Mucosa of descending colon (tissue), 3 donors: ENCODE data around the gene ARHGEF11. TPM values are rescaled to one million over a fixed set of nuclear protein-coding genes. Genes with fewer than 3 reads are reported as not detected.

Source experiments
- ATAC-seq: fragments of 200-7000 bp; cut with Tn5 transposase; one replicate; pipeline ENCODE4 v1.9.1; 2020; ENCODE audit warnings: mild to moderate bottlenecking, moderate library complexity
- DNase-seq, 3 donors: peaks; one replicate each; pipeline ENCODE4 v3.0.0-alpha.2; 2020
- H3K36me3 ChIP-seq: fragments of 200-600 bp; one replicate; pipeline ENCODE4 v1.8.0; 2021; ENCODE audit warnings: low read depth, mild to moderate bottlenecking
- H3K4me1 ChIP-seq: fragments of 200-600 bp; one replicate; pipeline ENCODE4 v1.8.0; 2021; ENCODE audit warnings: low read depth, mild to moderate bottlenecking
- H3K4me3 ChIP-seq: fragments of 200-600 bp; one replicate; pipeline ENCODE4 v1.8.0; 2021; ENCODE audit warnings: mild to moderate bottlenecking
- H3K9me3 ChIP-seq: fragments of 200-600 bp; one replicate; pipeline ENCODE4 v1.8.0; 2021; ENCODE audit warnings: mild to moderate bottlenecking
- intact Hi-C, 2 donors: fragments of 100-400 bp; cut with DNase I in 1 of 2; cut with micrococcal nuclease in 1 of 2; formaldehyde crosslinking; loops; one replicate each; pipeline versions ENCODE4 v1.11.0 to v1.11.1; 2022; cut with DNase I, micrococcal nuclease
- total RNA-seq, 3 donors: library from RNA; stranded (reverse); fragmentation: NEBNext Ultra II Directional in 2 of 3; extraction: Animal tissue kit (Norgen Biotek cat#: 25700) in 2 of 3; gene quantifications; one replicate each; pipeline versions ENCODE4 v1.2.1 to v1.2.4, GENCODE V29; 2021 to 2023
- TF ChIP-seq, protein P1 (sequence below): fragments of 200-600 bp; IDR thresholded peaks from one replicate; pipeline ENCODE4 v1.8.0; 2022; ENCODE audit warnings: antibody characterized with exemption, mild to moderate bottlenecking
- donor health status: DM: no; HTN: no; CAD: no; lungs with moderate emphysema.
- donor health status: DM: no; HTN: no; CAD: no.
- donor health status: DM: no; HTN: yes; CAD: no.

The ARHGEF11 gene
- total RNA-seq, 3 donors from 2014 or later = 47.7 to 75.1 (median 60.0) TPM

DNA sequence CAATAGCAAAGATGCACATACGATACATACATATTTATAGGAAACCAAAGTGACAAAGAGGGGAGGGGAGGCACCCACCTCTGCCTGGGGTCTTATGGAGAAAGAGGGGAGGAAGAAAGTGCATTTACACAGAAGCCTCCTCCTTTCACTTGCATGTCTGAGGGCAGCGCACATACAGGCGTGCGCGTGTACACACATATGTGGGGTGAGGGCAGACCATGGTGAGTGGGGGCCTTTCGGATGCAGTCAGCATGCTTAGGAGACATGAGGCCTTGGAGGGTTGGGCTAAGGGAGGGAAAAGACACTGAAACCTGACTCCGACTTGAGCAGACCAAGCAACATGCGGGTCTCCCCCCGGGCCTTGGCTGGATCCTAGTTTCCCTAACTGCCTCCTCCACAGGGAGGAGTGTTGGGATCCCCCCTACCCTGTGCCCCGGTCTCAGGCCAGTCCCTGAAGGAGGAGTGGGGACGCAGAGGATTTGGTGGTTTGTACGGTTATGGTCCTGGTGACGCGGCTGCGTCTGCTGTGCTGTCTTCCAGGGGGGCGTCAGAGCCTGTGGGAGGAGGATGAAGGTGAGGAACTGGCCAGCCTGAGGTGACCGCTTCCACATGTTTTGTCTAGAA is 109.9 kb downstream of the ARHGEF11 start:
- no peaks in the 10 kb centered on the region for H3K4me1 ChIP-seq
- DNase-seq (no peak), ATAC-seq (no peak)
- no peaks in the 10 kb centered on the region for H3K36me3 ChIP-seq
- intact Hi-C loops = no loop called here
- no peaks in the 10 kb centered on the region for H3K9me3 ChIP-seq
- TF ChIP-seq, protein P1, sequence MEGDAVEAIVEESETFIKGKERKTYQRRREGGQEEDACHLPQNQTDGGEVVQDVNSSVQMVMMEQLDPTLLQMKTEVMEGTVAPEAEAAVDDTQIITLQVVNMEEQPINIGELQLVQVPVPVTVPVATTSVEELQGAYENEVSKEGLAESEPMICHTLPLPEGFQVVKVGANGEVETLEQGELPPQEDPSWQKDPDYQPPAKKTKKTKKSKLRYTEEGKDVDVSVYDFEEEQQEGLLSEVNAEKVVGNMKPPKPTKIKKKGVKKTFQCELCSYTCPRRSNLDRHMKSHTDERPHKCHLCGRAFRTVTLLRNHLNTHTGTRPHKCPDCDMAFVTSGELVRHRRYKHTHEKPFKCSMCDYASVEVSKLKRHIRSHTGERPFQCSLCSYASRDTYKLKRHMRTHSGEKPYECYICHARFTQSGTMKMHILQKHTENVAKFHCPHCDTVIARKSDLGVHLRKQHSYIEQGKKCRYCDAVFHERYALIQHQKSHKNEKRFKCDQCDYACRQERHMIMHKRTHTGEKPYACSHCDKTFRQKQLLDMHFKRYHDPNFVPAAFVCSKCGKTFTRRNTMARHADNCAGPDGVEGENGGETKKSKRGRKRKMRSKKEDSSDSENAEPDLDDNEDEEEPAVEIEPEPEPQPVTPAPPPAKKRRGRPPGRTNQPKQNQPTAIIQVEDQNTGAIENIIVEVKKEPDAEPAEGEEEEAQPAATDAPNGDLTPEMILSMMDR = no peak
- no peak overlapping the region for H3K4me3 ChIP-seq

DNA sequence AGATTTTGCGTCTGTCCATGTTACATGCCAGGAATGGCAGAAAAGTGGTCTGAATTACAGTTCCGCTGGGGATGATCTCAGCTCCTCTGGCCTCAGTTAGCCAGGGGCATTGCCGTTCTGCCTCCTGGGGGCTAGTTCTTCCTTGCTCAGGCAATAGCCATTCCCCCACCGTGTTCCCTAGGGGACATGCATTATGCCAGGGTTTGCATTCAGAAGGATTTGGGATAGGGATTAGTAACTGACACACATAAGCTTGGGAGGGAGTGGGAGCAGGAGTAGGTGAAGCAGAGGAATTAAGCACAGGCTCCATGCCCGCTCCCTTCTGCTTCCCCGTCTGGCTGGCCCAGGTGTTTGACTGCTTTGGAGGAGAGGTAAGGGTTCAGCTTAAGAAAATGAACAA is 112.4 kb downstream of the ARHGEF11 start:
- TF ChIP-seq, protein P1 = no peak
- Histone ChIP-seq H3K36me3 (no peaks in the 10 kb centered on the region), H3K4me3 (no peak overlapping the region), H3K9me3 (no peaks in the 10 kb centered on the region), H3K4me1 (no peaks in the 10 kb centered on the region)
- intact Hi-C loops = no loop called here
- ATAC-seq (no peak), DNase-seq (no peak)

DNA sequence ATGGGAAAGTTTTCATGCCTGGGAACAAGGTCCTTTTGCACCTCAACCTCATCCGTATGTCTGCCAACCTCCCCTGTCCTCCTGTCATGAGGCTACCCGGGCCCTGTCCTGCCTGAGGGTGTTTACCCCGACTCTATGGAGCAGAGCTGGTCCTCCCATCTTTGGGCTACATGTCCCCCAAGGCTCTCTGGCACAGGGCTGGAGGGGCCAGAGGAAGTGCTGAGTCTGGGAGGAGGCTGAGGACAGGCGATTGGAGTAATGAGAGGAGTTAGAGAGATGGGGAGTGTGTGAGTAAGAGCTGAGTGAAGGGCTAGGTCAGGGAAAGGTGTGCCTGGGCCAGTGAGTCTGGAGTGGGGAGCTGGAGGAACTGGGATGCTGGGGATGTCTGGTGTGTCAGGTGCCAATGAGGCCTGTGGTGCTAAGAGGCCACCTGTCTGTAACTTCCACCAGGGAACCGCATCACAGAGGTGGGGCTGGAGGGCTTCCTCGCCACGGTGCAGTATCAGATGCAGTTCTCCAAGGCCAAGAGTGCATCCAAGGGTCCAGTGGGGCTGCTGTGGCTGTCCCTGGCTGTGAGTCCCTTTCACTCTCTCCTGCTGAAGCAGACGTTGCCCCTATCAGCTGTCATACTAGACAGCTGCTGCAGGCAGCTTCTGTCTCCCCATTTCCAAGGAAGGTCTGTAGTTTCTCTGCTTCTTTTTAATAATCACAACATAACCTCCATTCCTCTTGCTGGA is 113.4 kb downstream of the ARHGEF11 start:
- no peaks in the 10 kb centered on the region for H3K36me3 ChIP-seq
- DNase-seq (no peak), ATAC-seq (peak; percentile 6)
- H3K4me1 ChIP-seq = peaks cover 8% of the 10 kb centered on the region
- TF ChIP-seq, protein P1 = no peak
- no peaks in the 10 kb centered on the region for H3K9me3 ChIP-seq
- intact Hi-C loops = no loop called here
- no peak overlapping the region for H3K4me3 ChIP-seq

DNA sequence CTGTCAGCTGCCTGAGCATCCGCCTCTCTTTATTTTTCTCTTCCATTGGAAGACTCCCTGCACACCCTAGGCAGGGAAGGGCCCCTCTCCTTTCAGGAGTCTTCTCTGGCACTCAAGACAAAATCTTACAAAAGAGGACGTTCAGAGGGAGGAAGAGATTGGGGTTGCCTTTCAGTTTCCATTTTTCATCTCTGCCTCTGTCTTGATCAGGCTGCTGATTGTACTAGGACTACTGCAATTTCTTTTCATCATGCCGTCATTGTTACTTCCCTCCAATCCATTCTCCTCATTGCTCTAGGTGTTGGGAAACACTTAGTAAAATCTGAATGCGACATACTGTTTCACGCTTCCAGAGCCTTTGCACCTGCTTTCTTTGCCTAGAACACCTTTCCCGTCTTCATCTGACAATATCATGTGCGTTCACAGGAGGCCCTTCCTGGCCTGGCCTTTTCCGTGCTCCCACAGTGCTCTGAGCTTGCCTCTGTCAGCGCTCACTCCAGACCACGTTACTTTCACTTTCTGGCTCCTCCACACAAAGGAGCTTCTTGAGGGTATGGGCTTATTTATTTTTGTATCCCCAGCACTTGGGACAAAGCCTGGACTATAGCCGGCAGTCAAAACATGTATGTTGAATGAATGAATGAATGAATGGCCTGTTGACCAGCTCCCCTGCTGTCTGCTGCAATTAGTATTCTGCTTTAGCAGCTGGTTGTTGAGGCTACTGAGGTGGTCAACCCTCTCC is 114.2 kb downstream of the ARHGEF11 start:
- intact Hi-C loops = no loop called here
- no peaks in the 10 kb centered on the region for H3K9me3 ChIP-seq
- H3K36me3 ChIP-seq = no peaks in the 10 kb centered on the region
- DNase-seq (no peak), ATAC-seq (peak; percentile 33)
- H3K4me3 ChIP-seq = no peak overlapping the region
- TF ChIP-seq, protein P1 = no peak
- H3K4me1 ChIP-seq = peaks cover 9% of the 10 kb centered on the region

DNA sequence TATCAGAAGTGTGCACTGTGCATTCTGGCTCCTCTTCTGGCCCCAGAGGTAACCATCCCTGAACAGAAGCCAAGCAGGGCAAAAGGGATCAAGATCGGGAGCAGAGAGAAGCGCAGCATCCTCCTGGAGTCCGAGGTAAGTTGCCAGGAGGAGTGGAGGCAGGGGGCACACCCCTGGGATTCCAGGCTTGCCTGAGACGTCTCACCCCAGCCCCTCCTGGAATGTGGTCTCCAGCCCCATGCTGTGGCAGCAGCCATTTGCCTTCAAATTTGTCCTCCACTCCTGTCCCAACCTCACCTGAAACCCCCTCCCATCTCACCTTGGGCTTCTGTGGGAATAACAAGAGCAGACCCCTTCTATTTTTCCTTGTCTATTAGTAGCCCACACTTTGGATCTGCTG is 115.1 kb downstream of the ARHGEF11 start:
- TF ChIP-seq, protein P1 = no peak
- Histone ChIP-seq H3K36me3 (no peaks in the 10 kb centered on the region), H3K9me3 (no peaks in the 10 kb centered on the region), H3K4me3 (no peak overlapping the region), H3K4me1 (peaks cover 9% of the 10 kb centered on the region)
- intact Hi-C loops = no loop called here
- no peak for DNase-seq
- ATAC-seq = no peak
